ENCODE measurements around the gene WNT16.

GRCh38 chr7:121336579-121336978 is 7.8 kb downstream of the WNT16 start:
- TF ChIP-seq CTCF (IDR thresholded peaks at IDR 0.05): no peak
- TF ChIP-seq POLR2A (IDR thresholded peaks at IDR 0.05): no peak

Measured in thyroid gland (tissue), 4 donors.